ENCODE results near the gene TUBA1A.
"Not testable (repeated sequence)": the region's sequence is repeated elsewhere in the genome, so short reads cannot be mapped to it uniquely, and the experiment has no call there.

The TUBA1A gene

GRCh38 chr12:49147384-49147783, 41.5 kb downstream of the TUBA1A start:
- DNase-seq (ENCODE audit: low spot score): no peak

GRCh38 chr12:49146406-49146805, 42.5 kb downstream of the TUBA1A start:
- no peak for DNase-seq (ENCODE audit: low spot score)

GRCh38 chr12:49144384-49144783, 44.5 kb downstream of the TUBA1A start:
- DNase-seq (ENCODE audit: low spot score): no peak

- DNase-seq (ENCODE audit: low spot score): no peak
Measured at GRCh38 chr12:49138999-49139398, 49.9 kb downstream of the TUBA1A start.

GRCh38 chr12:49138587-49138986, 50.3 kb downstream of the TUBA1A start:
- DNase-seq (ENCODE audit: low spot score): no peak

GRCh38 chr12:49137476-49137875, 51.4 kb downstream of the TUBA1A start:
- DNase-seq (ENCODE audit: low spot score): no peak

GRCh38 chr12:49136997-49137396, 51.9 kb downstream of the TUBA1A start:
- DNase-seq (ENCODE audit: low spot score): not testable (repeated sequence)
